HEK293 (cell line): ENCODE data around the gene PFN3.

Experiments used
- CTCF ChIP-seq: fragments of 450-650 bp; formaldehyde crosslinking; IDR thresholded peaks from 2 replicates; pipeline ENCODE4 v1.5.1; 2016; ENCODE audit warnings: missing biosample characterization, missing genetic modification characterization
- REPIN1 ChIP-seq: fragments of 450-650 bp; formaldehyde crosslinking; IDR thresholded peaks from 2 replicates; pipeline ENCODE4 v1.5.1; 2017; ENCODE audit warnings: missing biosample characterization, missing genetic modification characterization, low read depth
- ZNF600 ChIP-seq: fragments of 450-650 bp; formaldehyde crosslinking; IDR thresholded peaks from 2 replicates; pipeline ENCODE4 v1.5.1; 2016; ENCODE audit warnings: missing biosample characterization, missing genetic modification characterization
- ZSCAN30 ChIP-seq: fragments of 450-650 bp; IDR thresholded peaks from 2 replicates; pipeline ENCODE4 v1.5.1; 2018; ENCODE audit warnings: missing biosample characterization, mild to moderate bottlenecking, missing genetic modification characterization, moderate library complexity

GRCh38 chr5:177427211-177427822, 26.9 kb upstream of the PFN3 start:
- TF ChIP-seq REPIN1 (tag by site-specific recombination) (no peak), ZSCAN30 (no peak), CTCF (no peak), ZNF600 (tag by site-specific recombination) (no peak)
